ENCODE measurements around the gene TMEM215.

- TF ChIP-seq, protein P1, sequence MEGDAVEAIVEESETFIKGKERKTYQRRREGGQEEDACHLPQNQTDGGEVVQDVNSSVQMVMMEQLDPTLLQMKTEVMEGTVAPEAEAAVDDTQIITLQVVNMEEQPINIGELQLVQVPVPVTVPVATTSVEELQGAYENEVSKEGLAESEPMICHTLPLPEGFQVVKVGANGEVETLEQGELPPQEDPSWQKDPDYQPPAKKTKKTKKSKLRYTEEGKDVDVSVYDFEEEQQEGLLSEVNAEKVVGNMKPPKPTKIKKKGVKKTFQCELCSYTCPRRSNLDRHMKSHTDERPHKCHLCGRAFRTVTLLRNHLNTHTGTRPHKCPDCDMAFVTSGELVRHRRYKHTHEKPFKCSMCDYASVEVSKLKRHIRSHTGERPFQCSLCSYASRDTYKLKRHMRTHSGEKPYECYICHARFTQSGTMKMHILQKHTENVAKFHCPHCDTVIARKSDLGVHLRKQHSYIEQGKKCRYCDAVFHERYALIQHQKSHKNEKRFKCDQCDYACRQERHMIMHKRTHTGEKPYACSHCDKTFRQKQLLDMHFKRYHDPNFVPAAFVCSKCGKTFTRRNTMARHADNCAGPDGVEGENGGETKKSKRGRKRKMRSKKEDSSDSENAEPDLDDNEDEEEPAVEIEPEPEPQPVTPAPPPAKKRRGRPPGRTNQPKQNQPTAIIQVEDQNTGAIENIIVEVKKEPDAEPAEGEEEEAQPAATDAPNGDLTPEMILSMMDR (IDR thresholded peaks at IDR 0.05): no peak
- TF ChIP-seq POLR2AphosphoS5 (IDR thresholded peaks at IDR 0.05; ENCODE audit: low read depth, low read length): no peak
- no peak for TF ChIP-seq SIN3A (IDR thresholded peaks at IDR 0.05; ENCODE audit: borderline replicate concordance, insufficient read depth, low read depth, low read length)
These were observed 40.2 kb downstream of the TMEM215 start for GRCh38 chr9:32823551-32823950.
